Chondrocyte (in vitro differentiated cells): ENCODE measurements around the gene TNFRSF12A. TPM values are rescaled to one million over a fixed set of nuclear protein-coding genes. Genes with fewer than 3 reads are reported as not detected.

Experiments used
- DNase-seq: peaks from one replicate; pipeline ENCODE4 v3.0.0; 2021; ENCODE audit warnings: mixed read lengths, low spot score
- H3K27ac Mint-ChIP-seq: one replicate; pipeline ENCODE4 v1.8.0; 2021; ENCODE audit warnings: mild to moderate bottlenecking, moderate library complexity, mixed read lengths; ENCODE audit not compliant: unreplicated experiment
- H3K27me3 Mint-ChIP-seq: 2 replicates; pipeline ENCODE4 v1.8.0; 2021; ENCODE audit warnings: low read depth, mixed read lengths
- H3K36me3 Mint-ChIP-seq: 2 replicates; pipeline ENCODE4 v1.8.0; 2021; ENCODE audit warnings: low read depth, mixed read lengths
- H3K4me1 Mint-ChIP-seq: 2 replicates; pipeline ENCODE4 v1.8.0; 2021; ENCODE audit warnings: low read depth, mild to moderate bottlenecking, mixed read lengths
- H3K4me3 Mint-ChIP-seq: one replicate; pipeline ENCODE4 v1.8.0; 2021; ENCODE audit warnings: mild to moderate bottlenecking, moderate library complexity, mixed read lengths; ENCODE audit not compliant: unreplicated experiment
- H3K9me3 Mint-ChIP-seq: 2 replicates; pipeline ENCODE4 v1.8.0; 2021; ENCODE audit warnings: low read depth, mixed read lengths
- CTCF ChIP-seq: fragments of 200-600 bp; sonication (generic); IDR thresholded peaks from 2 replicates; pipeline ENCODE4 v1.5.0; 2021; ENCODE audit warnings: antibody characterized with exemption, mild to moderate bottlenecking, moderate library complexity
- total RNA-seq: library from RNA; stranded (reverse); gene quantifications from 3 replicates; pipeline ENCODE4 v1.2.1, GENCODE V29; 2021

Gene TNFRSF12A
- total RNA-seq, 1 donor from 2014 or later: 165 TPM

GRCh38 chr16:2973093-2973492, 47.1 kb upstream of the TNFRSF12A start:
- H3K36me3 Mint-ChIP-seq: no peaks in the 10 kb centered on the region
- H3K27me3 Mint-ChIP-seq: no peaks in the 10 kb centered on the region
- H3K4me1 Mint-ChIP-seq: peaks cover 12% of the 10 kb centered on the region
- DNase-seq: no peak
- H3K27ac Mint-ChIP-seq: no peak overlapping the region
- no peak overlapping the region for H3K4me3 Mint-ChIP-seq
- no peak for TF ChIP-seq CTCF
- no peaks in the 10 kb centered on the region for H3K9me3 Mint-ChIP-seq

GRCh38 chr16:2973605-2974318, 46.4 kb upstream of the TNFRSF12A start:
- H3K36me3 Mint-ChIP-seq: no peaks in the 10 kb centered on the region
- H3K9me3 Mint-ChIP-seq: no peaks in the 10 kb centered on the region
- no peak for DNase-seq
- H3K27me3 Mint-ChIP-seq: no peaks in the 10 kb centered on the region
- no peak overlapping the region for H3K4me3 Mint-ChIP-seq
- no peak overlapping the region for H3K27ac Mint-ChIP-seq
- no peak for TF ChIP-seq CTCF
- peaks cover 5% of the 10 kb centered on the region for H3K4me1 Mint-ChIP-seq

GRCh38 chr16:2974319-2975056, 45.7 kb upstream of the TNFRSF12A start:
- TF ChIP-seq CTCF: no peak
- Mint-ChIP-seq H3K36me3 (no peaks in the 10 kb centered on the region), H3K27me3 (no peaks in the 10 kb centered on the region), H3K9me3 (no peaks in the 10 kb centered on the region), H3K27ac (no peak overlapping the region), H3K4me1 (peaks cover 5% of the 10 kb centered on the region), H3K4me3 (no peak overlapping the region)
- no peak for DNase-seq

- no peaks in the 10 kb centered on the region for H3K9me3 Mint-ChIP-seq
- no peaks in the 10 kb centered on the region for H3K27me3 Mint-ChIP-seq
- H3K27ac Mint-ChIP-seq: no peak overlapping the region
- no peaks in the 10 kb centered on the region for H3K36me3 Mint-ChIP-seq
- H3K4me1 Mint-ChIP-seq: peaks cover 9% of the 10 kb centered on the region
- TF ChIP-seq CTCF: no peak
- DNase-seq: no peak
- no peak overlapping the region for H3K4me3 Mint-ChIP-seq
Observed at GRCh38 chr16:2975161-2975795, 44.9 kb upstream of the TNFRSF12A start.

- no peak for DNase-seq
- Mint-ChIP-seq H3K4me1 (peaks cover 9% of the 10 kb centered on the region), H3K27ac (no peak overlapping the region), H3K4me3 (no peak overlapping the region), H3K27me3 (no peaks in the 10 kb centered on the region), H3K9me3 (no peaks in the 10 kb centered on the region), H3K36me3 (no peaks in the 10 kb centered on the region)
- no peak for TF ChIP-seq CTCF
Observed at GRCh38 chr16:2976201-2976600, 44.0 kb upstream of the TNFRSF12A start.
